ENCODE results near the gene SMYD3. TPM values are rescaled to one million over a fixed set of nuclear protein-coding genes. Genes with fewer than 3 reads are reported as not detected.
"Not testable (repeated sequence)": the region's sequence is repeated elsewhere in the genome, so short reads cannot be mapped to it uniquely, and the experiment has no call there.

Gene SMYD3
- total and polyA plus RNA-seq, 4 donors: 10.5 to 40.1 (median 32.5) TPM

DNA sequence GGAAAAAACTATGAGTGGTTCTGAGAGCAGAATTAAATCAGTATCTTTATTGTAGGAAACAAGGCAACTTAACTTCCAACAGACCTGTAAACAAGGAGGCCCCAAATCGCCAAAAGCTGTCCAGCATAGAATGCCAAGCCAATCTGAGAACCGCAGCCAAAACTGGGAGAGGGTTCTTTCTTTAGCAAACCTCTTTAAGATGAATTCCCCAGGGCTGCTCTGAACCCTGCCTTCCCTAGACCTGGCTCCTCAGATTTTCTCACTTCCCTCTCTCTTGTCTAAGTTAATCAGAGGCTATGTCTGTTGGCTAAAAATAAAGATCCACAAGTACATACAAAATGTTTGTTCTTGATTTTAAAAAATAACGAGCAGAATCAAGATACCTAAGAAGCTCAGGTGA lies 141.4 kb downstream of the SMYD3 start:
- Histone ChIP-seq H3K9ac (ENCODE audit: insufficient read depth in 1 of 2, low read length in 2 of 2) (no peak overlapping the region), H3K27me3 (ENCODE audit: control insufficient read depth in 3 of 3, insufficient read depth in 3 of 3, low read length in 2 of 3) (no peaks in the 10 kb centered on the region), H3K4me3 (no peak overlapping the region), H3K4me1 (ENCODE audit: control insufficient read depth in 5 of 5, insufficient read depth in 5 of 5, low read length in 5 of 5) (no peaks in the 10 kb centered on the region), H3K9me3 (ENCODE audit: control insufficient read depth in 4 of 4, insufficient read depth in 3 of 4, low read length in 3 of 4) (no peaks in the 10 kb centered on the region), H3K27ac (ENCODE audit: low read depth in 1 of 2, low read length in 1 of 2) (no peak overlapping the region), H3K36me3 (ENCODE audit: control insufficient read depth in 4 of 4, insufficient read depth in 4 of 4, low read length in 4 of 4) (no peaks in the 10 kb centered on the region)
- ATAC-seq (ENCODE audit: insufficient read depth, low FRiP score) (no peak), DNase-seq (no peak)
- 70 to 90% methylated on average over 3 of the region's 3 CpGs for WGBS, 2 donors
- TF ChIP-seq, protein P1, sequence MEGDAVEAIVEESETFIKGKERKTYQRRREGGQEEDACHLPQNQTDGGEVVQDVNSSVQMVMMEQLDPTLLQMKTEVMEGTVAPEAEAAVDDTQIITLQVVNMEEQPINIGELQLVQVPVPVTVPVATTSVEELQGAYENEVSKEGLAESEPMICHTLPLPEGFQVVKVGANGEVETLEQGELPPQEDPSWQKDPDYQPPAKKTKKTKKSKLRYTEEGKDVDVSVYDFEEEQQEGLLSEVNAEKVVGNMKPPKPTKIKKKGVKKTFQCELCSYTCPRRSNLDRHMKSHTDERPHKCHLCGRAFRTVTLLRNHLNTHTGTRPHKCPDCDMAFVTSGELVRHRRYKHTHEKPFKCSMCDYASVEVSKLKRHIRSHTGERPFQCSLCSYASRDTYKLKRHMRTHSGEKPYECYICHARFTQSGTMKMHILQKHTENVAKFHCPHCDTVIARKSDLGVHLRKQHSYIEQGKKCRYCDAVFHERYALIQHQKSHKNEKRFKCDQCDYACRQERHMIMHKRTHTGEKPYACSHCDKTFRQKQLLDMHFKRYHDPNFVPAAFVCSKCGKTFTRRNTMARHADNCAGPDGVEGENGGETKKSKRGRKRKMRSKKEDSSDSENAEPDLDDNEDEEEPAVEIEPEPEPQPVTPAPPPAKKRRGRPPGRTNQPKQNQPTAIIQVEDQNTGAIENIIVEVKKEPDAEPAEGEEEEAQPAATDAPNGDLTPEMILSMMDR (IDR thresholded peaks at IDR 0.05; ENCODE audit: control extremely low read depth, extremely low read depth): no peak

DNA sequence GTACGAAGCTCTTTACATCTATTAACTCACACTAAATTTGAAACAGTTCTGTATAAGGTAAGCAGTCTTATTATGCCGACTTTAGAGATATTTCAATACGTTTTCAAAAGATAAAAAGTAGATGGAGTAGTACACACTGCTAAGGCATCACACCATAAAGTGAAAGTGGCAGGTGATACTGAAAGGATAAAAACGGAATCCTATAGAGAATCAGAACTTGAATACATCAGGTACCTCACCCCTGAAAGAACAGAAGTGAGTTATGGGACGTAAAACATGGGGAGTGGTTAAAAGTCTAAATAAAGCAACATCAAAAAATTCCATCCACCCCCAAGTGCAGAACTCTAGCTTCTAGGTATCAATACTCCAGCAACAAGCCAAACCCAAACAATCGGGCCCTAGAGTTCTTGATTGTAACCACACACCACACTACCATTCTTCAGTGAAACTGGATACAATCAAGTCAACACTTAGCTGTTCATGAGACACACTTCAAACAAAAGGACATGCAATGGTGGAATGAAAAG lies 142.6 kb downstream of the SMYD3 start:
- Histone ChIP-seq H3K4me1 (ENCODE audit: control insufficient read depth in 5 of 5, insufficient read depth in 5 of 5, low read length in 5 of 5) (no peaks in the 10 kb centered on the region), H3K36me3 (ENCODE audit: control insufficient read depth in 4 of 4, insufficient read depth in 4 of 4, low read length in 4 of 4) (no peaks in the 10 kb centered on the region), H3K27me3 (ENCODE audit: control insufficient read depth in 3 of 3, insufficient read depth in 3 of 3, low read length in 2 of 3) (no peaks in the 10 kb centered on the region), H3K9me3 (ENCODE audit: control insufficient read depth in 4 of 4, insufficient read depth in 3 of 4, low read length in 3 of 4) (no peaks in the 10 kb centered on the region), H3K4me3 (no peak overlapping the region), H3K9ac (ENCODE audit: insufficient read depth in 1 of 2, low read length in 2 of 2) (no peak overlapping the region), H3K27ac (ENCODE audit: low read depth in 1 of 2, low read length in 1 of 2) (no peak overlapping the region)
- TF ChIP-seq, protein P1 (IDR thresholded peaks at IDR 0.05; ENCODE audit: control extremely low read depth, extremely low read depth): no peak
- ATAC-seq (ENCODE audit: insufficient read depth, low FRiP score): no peak
- WGBS, 2 donors: 86 to 93% methylated on average over 6 of the region's 6 CpGs
- no peak for DNase-seq

DNA sequence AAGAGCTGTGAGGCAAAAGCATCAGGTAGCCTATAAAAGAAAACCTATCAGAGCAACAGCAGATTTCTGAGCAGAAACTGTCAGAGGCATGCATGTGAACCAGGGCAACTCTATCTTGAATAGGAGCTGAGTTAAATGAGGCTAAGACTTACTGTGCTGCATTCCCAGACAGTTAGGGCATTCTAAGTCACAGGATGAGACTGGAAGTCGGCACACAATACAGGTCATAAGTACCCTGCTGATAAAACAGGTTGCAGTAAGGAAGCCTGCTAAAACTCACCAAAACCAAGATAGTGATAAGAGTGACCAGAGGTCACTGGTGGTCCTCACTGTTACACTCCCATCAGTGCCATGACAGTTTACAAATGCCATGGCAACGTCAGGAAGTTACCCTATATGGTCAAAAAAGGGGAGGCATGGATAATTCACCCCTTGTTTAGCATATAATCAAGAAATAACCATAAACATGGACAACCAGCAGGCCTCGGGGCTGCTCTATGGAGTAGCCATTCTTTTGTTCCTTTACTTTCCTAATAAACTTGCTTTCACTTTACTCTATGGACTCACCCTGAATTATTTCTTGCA lies 150.0 kb downstream of the SMYD3 start:
- H3K4me1 ChIP-seq (ENCODE audit: control insufficient read depth in 5 of 5, insufficient read depth in 5 of 5, low read length in 5 of 5); DNase-seq; H3K4me3 ChIP-seq; H3K36me3 ChIP-seq (ENCODE audit: control insufficient read depth in 4 of 4, insufficient read depth in 4 of 4, low read length in 4 of 4); H3K27me3 ChIP-seq (ENCODE audit: control insufficient read depth in 3 of 3, insufficient read depth in 3 of 3, low read length in 2 of 3); H3K9ac ChIP-seq (ENCODE audit: insufficient read depth in 1 of 2, low read length in 2 of 2); H3K9me3 ChIP-seq (ENCODE audit: control insufficient read depth in 4 of 4, insufficient read depth in 3 of 4, low read length in 3 of 4); ATAC-seq (ENCODE audit: insufficient read depth, low FRiP score); H3K27ac ChIP-seq (ENCODE audit: low read depth in 1 of 2, low read length in 1 of 2): not testable (repeated sequence)
- 76 to 84% methylated on average over 3 of the region's 3 CpGs for WGBS, 2 donors

DNA sequence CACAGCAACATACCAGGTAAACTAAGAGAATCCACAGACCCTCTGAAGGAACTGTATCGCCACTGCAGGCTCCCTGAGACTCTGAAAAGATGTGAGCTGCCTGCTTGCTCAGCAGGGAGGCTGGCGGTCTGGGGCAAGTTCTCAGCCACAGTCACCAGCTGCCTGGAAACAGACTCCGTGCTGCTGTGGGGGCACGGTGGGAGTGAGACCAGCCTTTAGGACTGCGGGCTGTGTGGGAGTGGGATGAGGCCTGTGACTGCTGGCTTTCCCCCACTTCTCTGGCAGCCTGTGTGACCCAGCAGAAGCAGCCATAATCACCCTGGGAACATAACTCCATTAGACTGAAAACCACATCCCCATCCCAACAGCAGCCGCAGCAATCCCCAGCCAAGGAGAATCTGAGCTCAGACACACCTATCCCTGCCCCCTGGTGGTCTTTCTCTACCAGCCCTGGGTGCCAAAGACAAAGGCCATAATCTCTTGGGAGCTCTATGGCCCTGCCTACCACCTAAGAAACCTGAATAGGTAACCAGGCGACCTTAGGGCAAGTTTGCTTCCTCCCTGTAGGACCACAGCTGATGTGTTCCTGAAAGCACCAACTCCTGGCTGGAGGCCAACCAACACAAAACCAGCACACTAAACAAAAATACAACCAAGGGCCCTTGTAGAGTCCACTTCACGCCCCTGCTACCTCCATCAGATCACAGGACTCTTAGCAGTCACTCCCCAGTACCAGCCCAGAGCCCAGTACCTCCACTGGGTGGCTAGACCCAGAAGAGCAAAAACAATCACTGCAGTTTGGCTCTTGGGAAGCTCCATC lies 151.5 kb downstream of the SMYD3 start:
- TF ChIP-seq, protein P1 (IDR thresholded peaks at IDR 0.05; ENCODE audit: control extremely low read depth, extremely low read depth): no peak
- H3K4me3 ChIP-seq: no peak overlapping the region
- 97% methylated on average over 8 of the region's 8 CpGs for WGBS, 2 donors
- no peaks in the 10 kb centered on the region for H3K27me3 ChIP-seq (ENCODE audit: control insufficient read depth in 3 of 3, insufficient read depth in 3 of 3, low read length in 2 of 3)
- H3K4me1 ChIP-seq (ENCODE audit: control insufficient read depth in 5 of 5, insufficient read depth in 5 of 5, low read length in 5 of 5): peaks cover 0 to 2% (median 0%) of the 10 kb centered on the region in 5 donors
- no peak overlapping the region for H3K27ac ChIP-seq (ENCODE audit: low read depth in 1 of 2, low read length in 1 of 2)
- no peaks in the 10 kb centered on the region for H3K36me3 ChIP-seq (ENCODE audit: control insufficient read depth in 4 of 4, insufficient read depth in 4 of 4, low read length in 4 of 4)
- no peak overlapping the region for H3K9ac ChIP-seq (ENCODE audit: insufficient read depth in 1 of 2, low read length in 2 of 2)
- no peak for ATAC-seq (ENCODE audit: insufficient read depth, low FRiP score)
- DNase-seq: no peak
- H3K9me3 ChIP-seq (ENCODE audit: control insufficient read depth in 4 of 4, insufficient read depth in 3 of 4, low read length in 3 of 4): peaks cover 0 to 3% (median 0%) of the 10 kb centered on the region in 4 donors
